ENCODE results near the gene FBXO2. TPM values are rescaled to one million over a fixed set of nuclear protein-coding genes. Genes with fewer than 3 reads are reported as not detected.

FBXO2 gene, protein sequence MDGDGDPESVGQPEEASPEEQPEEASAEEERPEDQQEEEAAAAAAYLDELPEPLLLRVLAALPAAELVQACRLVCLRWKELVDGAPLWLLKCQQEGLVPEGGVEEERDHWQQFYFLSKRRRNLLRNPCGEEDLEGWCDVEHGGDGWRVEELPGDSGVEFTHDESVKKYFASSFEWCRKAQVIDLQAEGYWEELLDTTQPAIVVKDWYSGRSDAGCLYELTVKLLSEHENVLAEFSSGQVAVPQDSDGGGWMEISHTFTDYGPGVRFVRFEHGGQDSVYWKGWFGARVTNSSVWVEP
- 0.25 and 0.26 TPM in 2 replicates for total RNA-seq

DNA sequence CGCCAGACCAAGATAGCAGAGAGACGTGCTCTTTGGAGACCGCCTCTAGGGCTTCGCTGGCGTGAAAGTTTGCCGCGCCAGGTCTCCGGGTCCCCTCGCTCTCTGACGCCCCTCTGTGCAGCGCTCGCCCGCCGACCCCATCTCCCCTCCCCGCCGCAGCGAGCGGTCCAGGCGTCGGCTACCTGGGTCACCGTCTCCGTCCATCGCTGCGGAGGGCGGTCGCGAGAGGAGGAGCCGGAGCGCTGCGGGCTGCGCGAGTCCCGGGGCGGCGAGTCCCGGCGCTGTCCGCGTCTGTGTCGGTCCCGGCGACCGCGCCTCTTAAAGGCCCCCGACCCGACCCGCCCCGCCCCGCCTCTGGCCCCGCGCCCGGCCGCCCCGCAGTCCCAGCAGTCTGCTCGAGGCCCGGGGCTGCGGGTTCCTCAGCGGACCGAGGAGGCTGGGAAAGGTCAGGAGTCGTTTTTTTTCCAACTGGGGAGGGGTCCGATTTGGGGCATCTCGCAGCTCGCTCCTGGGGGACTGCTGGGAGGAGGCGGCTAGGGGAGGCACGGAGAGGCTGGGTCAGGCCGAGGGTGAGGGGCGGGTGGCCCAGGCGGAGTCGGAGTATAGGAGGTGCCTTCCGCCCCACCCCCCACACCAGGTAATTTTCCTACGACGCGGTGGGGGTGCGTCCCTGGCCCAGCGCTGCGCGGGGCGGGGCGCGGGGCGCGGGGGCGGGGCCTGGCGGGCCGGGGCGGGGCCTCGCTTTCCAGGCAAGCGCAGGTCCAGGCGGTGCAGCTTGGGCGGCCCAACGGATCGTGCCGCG is at the start of gene FBXO2, which contains the start of gene FBXO44:
FBXO2 (minus strand) TSS at position 293 of the 802 bp plus-strand sequence; CDS start at position 204, 89 bp downstream.
FBXO44 (plus strand) TSS at position 741 of the 802 bp plus-strand sequence. CDS start 959 bp downstream, outside the sequence.

DNA sequence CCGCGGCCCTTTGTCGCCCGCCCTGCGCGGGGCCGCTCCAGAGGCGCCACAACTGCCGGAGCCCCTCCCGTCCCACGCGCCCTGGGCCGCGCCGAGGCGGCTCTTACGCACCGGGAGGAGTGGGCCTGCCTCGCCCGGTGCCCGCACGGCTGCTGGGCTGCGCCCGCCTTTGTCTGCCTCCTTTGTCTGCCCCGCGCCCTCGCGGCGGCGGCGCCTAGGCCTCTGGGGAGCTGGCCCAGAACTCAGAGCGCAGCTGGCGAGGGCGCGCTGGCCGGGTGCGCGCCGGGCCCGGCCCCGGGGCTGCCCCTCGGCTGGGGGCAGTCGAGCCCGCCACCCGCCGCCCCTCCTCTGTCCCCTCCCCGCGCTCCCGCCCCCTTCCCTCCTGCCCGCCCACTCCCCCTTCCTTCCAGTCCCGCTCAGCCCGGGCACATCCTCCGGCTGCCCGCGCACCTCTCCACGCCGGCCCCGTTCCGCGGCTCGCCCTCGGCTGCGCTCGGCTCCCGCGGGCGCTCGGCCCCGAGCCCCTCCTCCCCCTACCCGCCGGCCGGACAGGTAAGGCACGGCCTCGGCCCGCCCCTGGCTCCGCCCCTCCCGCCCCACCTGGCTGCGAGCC is 37.2 kb upstream of the FBXO2 start, which contains the start of gene DRAXIN:
DRAXIN (plus strand) TSS at position 409 of the 613 bp plus-strand sequence. CDS start 14,549 bp downstream, outside the sequence.

DNA sequence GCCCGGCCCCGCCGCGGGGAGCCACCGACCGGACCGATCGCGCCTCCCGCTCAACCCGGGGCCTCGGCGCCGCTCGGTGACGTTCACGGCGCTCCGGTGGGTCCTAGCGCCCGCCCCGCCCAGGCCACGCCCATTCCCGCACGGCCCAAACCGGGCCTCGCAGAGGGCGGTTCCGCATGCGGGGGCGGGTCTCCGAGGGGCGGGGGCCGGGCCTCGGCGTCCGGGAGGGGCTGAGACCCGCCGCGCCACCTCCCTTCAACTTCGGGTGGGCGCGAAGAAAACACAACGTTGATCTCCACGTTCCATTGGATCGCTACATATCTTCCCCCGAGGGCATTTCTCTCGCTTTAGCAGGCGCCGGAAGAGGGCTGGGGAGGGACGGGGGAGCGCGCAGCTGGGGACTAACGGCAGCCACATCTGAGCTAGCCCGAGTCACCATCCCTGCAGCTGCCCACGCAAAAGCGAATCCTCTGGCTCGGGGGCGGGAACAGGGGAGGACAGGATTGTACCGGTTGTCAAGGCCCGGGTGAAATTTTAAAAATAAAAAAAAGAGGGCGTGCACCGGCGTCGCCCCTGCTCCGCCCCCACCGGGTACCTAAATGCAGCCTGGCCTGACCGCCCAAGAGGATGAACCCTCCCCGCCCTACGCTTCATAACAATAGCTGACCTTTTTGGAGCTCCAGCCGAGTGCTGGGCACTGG is 27.0 kb upstream of the FBXO2 start, which contains the start of gene MAD2L2:
MAD2L2 (minus strand) TSS at position 78 of the 701 bp plus-strand sequence. CDS start 547 bp downstream, outside the sequence.

Other genes starting within 250 kb of the FBXO2 start
- gene DISP3, start 175.3 kb downstream of the FBXO2 start, total RNA-seq, result not detected in 2 replicates
- gene FBXO44, start 448 bp upstream of the FBXO2 start, total RNA-seq, result 8.9 and 10.2 TPM in 2 replicates
- 3.8 and 4.8 TPM in 2 replicates for gene FBXO6, start 9.8 kb upstream of the FBXO2 start, total RNA-seq
- 30.8 and 37.4 TPM in 2 replicates for gene MAD2L2, start 26.7 kb upstream of the FBXO2 start, total RNA-seq
- gene DRAXIN, start 37.3 kb upstream of the FBXO2 start, total RNA-seq, result 0.50 and 0.53 TPM in 2 replicates
- gene AGTRAP, start 81.7 kb upstream of the FBXO2 start, total RNA-seq, result 28.0 and 33.4 TPM in 2 replicates
- gene C1orf167, start 107.8 kb upstream of the FBXO2 start, total RNA-seq, result 0.92 and 0.99 TPM in 2 replicates
- 37.0 and 49.1 TPM in 2 replicates for gene MTHFR, start 151.5 kb upstream of the FBXO2 start, total RNA-seq
- 9.6 and 13.7 TPM in 2 replicates for gene CLCN6, start 151.8 kb upstream of the FBXO2 start, total RNA-seq
- gene NPPA, start 193.4 kb upstream of the FBXO2 start, total RNA-seq, result not detected in 2 replicates
- 0.12 TPM in 1 of 2 replicates, not detected in the other for gene NPPB, start 204.5 kb upstream of the FBXO2 start, total RNA-seq